Subcutaneous adipose tissue (tissue), 4 donors: ENCODE data around the gene COX11. TPM values are rescaled to one million over a fixed set of nuclear protein-coding genes. Genes with fewer than 3 reads are reported as not detected.

ENCODE experiments used
- CTCF ChIP-seq: fragments of 450-650 bp; IDR thresholded peaks from one replicate; pipeline ENCODE4 v1.5.1; 2016; ENCODE audit warnings: low read depth, mild to moderate bottlenecking, control low read depth, antibody characterized with exemption, moderate library complexity
- total RNA-seq, 4 donors: library from RNA; depleted of rRNA; stranded (reverse); fragments of >200 nt; gene quantifications; one replicate each; pipeline ENCODE4 v1.1.0, GENCODE V29; 2016

Gene COX11
- total RNA-seq, 4 donors from 2014 or later, result 31.8 to 46.1 (median 39.2) TPM

DNA sequence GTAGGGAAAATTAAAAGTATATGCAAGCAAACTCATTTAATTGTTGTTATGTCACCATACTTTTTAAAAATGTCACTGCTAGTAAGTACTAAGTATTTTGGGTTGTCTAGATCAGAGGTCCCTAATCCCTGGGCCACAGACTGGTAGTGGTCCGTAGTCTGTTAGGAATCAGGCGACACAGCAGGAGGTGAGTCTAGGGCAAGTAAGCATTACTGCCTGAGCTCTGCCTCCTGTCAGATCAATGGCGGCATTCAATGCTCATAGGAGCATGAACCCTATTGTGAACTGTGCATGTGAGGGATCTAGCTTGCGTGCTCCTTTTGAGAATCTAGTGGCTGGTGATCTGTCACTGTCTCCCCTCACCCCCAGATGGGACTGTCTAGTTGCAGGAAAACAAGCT, 21.7 kb upstream of the COX11 start:
- no peak for TF ChIP-seq CTCF

GRCh38 chr17:54985476-54985875, 17.0 kb upstream of the COX11 start:
- TF ChIP-seq CTCF, result no peak

GRCh38 chr17:54983260-54983659, 14.8 kb upstream of the COX11 start:
- TF ChIP-seq CTCF, result no peak

- no peak for TF ChIP-seq CTCF
Measured at GRCh38 chr17:54982399-54982798, 13.9 kb upstream of the COX11 start.

- TF ChIP-seq CTCF, result no peak
Measured at GRCh38 chr17:54980375-54980774, 11.9 kb upstream of the COX11 start.

DNA sequence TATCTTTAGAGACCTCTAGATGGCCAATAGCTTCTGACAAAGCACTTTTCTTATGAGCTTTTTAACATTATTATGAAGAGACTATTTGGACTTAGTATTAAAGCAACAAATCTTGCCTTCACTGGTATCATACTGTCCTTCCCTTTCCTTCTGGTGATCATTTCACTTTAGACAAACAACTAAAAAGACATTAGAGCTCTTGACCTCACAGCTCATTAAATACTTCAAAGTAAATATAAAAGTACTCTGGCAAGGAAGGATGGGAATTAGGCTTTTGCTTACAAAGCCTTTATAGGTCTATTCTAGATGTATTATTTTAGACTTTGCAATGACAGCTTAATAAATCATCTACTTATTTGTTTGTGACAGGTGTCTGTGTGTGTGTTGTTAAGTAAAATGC, 11.2 kb upstream of the COX11 start:
- no peak for TF ChIP-seq CTCF

DNA sequence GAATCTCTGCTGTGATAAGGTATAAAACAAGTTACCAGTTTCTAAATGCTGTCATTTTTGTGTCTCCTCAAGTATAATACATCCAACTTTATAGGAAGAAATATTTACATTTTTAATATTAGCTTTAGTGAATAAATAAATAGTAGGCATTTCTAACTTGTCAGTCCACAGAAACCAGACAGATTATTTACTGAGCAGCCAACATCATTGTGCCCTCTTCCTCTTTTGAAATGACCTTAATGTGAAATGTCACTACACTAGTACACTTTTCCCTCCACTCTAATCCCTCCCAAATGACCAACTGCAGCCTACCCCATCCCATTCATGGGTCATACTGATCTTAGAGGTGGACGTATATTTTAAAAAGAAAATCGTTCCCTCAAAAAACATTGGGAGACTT, 9.3 kb upstream of the COX11 start:
- no peak for TF ChIP-seq CTCF
